ENCODE data around the gene GTF2H1. TPM values are rescaled to one million over a fixed set of nuclear protein-coding genes. Genes with fewer than 3 reads are reported as not detected.

The GTF2H1 gene
- total RNA-seq, 4 donors from 2014 or later, result 38.7 to 62.2 (median 53.4) TPM

- peak overlapping the region in 1 of 4 donors; percentile 17 for H3K4me3 ChIP-seq
- 24 to 39% methylated on average over 3 of the region's 3 CpGs for WGBS, 2 donors
- TF ChIP-seq POLR2A (IDR thresholded peaks at IDR 0.05) (peak in 1 of 2 donors; percentile 23), EP300 (IDR thresholded peaks at IDR 0.05) (peak; percentile 45 to 77), CTCF (IDR thresholded peaks at IDR 0.05) (no peak)
- H3K36me3 ChIP-seq, result peaks cover 0 to 40% (median 0%) of the 10 kb centered on the region in 3 donors
- H3K27me3 ChIP-seq, result no peaks in the 10 kb centered on the region
- H3K27ac ChIP-seq, result peak overlapping the region; percentile 66 to 95 (median 88)
- H3K4me1 ChIP-seq, result peaks cover 0 to 58% (median 30%) of the 10 kb centered on the region in 4 donors
- no peaks in the 10 kb centered on the region for H3K9me3 ChIP-seq
- no peak for DNase-seq (ENCODE audit: low spot score in 2 of 2)
These were observed 10.4 kb upstream of the GTF2H1 start for GRCh38 chr11:18312012-18312411.

GRCh38 chr11:18312663-18313420, 9.5 kb upstream of the GTF2H1 start:
- H3K27ac ChIP-seq, result peak overlapping the region; percentile 66 to 95 (median 88)
- no peak for DNase-seq (ENCODE audit: low spot score in 2 of 2)

GRCh38 chr11:18313965-18314763, 8.2 kb upstream of the GTF2H1 start:
- TF ChIP-seq EP300 (IDR thresholded peaks at IDR 0.05), result no peak
- no peak for TF ChIP-seq CTCF (IDR thresholded peaks at IDR 0.05)
- TF ChIP-seq POLR2A (IDR thresholded peaks at IDR 0.05), result no peak
- peaks cover 0 to 24% (median 0%) of the 10 kb centered on the region in 3 donors for H3K36me3 ChIP-seq
- 80 to 97% methylated on average over 10 of the region's 10 CpGs for WGBS, 2 donors
- H3K27ac ChIP-seq, result peak overlapping the region; percentile 9 to 95 (median 78)
- H3K4me3 ChIP-seq, result no peak overlapping the region
- no peak for DNase-seq (ENCODE audit: low spot score in 2 of 2)
- H3K9me3 ChIP-seq, result no peaks in the 10 kb centered on the region
- no peaks in the 10 kb centered on the region for H3K27me3 ChIP-seq
- peaks cover 0 to 66% (median 30%) of the 10 kb centered on the region in 4 donors for H3K4me1 ChIP-seq

More at GRCh38 chr11:18312663-18313420, 9.5 kb upstream of the GTF2H1 start:
- WGBS, 2 donors, result 29 to 31% methylated on average over 2 of the region's 2 CpGs
- Histone ChIP-seq H3K9me3 (no peaks in the 10 kb centered on the region), H3K36me3 (peaks cover 0 to 37% (median 0%) of the 10 kb centered on the region in 3 donors), H3K27me3 (no peaks in the 10 kb centered on the region), H3K4me1 (peaks cover 0 to 58% (median 30%) of the 10 kb centered on the region in 4 donors), H3K4me3 (no peak overlapping the region)
- TF ChIP-seq CTCF (IDR thresholded peaks at IDR 0.05) (no peak), POLR2A (IDR thresholded peaks at IDR 0.05) (no peak), EP300 (IDR thresholded peaks at IDR 0.05) (no peak)

GRCh38 chr11:18314784-18315523, 7.4 kb upstream of the GTF2H1 start:
- H3K27me3 ChIP-seq, result no peaks in the 10 kb centered on the region
- peaks cover 0 to 74% (median 32%) of the 10 kb centered on the region in 4 donors for H3K4me1 ChIP-seq
- TF ChIP-seq EP300 (IDR thresholded peaks at IDR 0.05), result no peak
- no peak for TF ChIP-seq POLR2A (IDR thresholded peaks at IDR 0.05)
- WGBS, 2 donors, result 84 to 93% methylated on average over 9 of the region's 9 CpGs
- DNase-seq (ENCODE audit: low spot score in 2 of 2), result no peak
- peaks cover 0 to 16% (median 0%) of the 10 kb centered on the region in 3 donors for H3K36me3 ChIP-seq
- no peak overlapping the region for H3K4me3 ChIP-seq
- peak overlapping the region in 3 of 4 donors; percentile 17 to 95 (median 89) for H3K27ac ChIP-seq
- no peaks in the 10 kb centered on the region for H3K9me3 ChIP-seq

GRCh38 chr11:18315893-18316292, 6.5 kb upstream of the GTF2H1 start:
- Histone ChIP-seq H3K36me3 (peaks cover 0 to 6% (median 0%) of the 10 kb centered on the region in 3 donors), H3K9me3 (no peaks in the 10 kb centered on the region), H3K4me1 (peaks cover 0 to 74% (median 32%) of the 10 kb centered on the region in 4 donors), H3K4me3 (no peak overlapping the region), H3K27me3 (no peaks in the 10 kb centered on the region), H3K27ac (peak overlapping the region in 2 of 4 donors; percentile 89 to 95)
- TF ChIP-seq POLR2A (IDR thresholded peaks at IDR 0.05) (no peak), EP300 (IDR thresholded peaks at IDR 0.05) (no peak)
- DNase-seq (ENCODE audit: low spot score in 2 of 2), result no peak
- WGBS, 2 donors, result 83 to 96% methylated on average over 2 of the region's 2 CpGs
